Natural killer cell (primary cell): Measurements from ENCODE around the gene ARHGEF37. TPM values are rescaled to one million over a fixed set of nuclear protein-coding genes. Genes with fewer than 3 reads are reported as not detected.
"Not testable (repeated sequence)": the region's sequence is repeated elsewhere in the genome, so short reads cannot be mapped to it uniquely, and the experiment has no call there.

Source experiments
- ATAC-seq, 3 donors: fragments of 150-1000 bp in 2 of 3; fragments of 200-7000 bp in 1 of 3; cut with Tn5 transposase; 1 replicate in 1 of 3; 2 replicates in 2 of 3; pipeline ENCODE4 v1.10.0; 2021; ENCODE audit warnings: mild to moderate bottlenecking in 2 of 3, moderate library complexity in 2 of 3
- DNase-seq, 2 donors: peaks; one replicate each; pipeline versions ENCODE4 v3.0.0 to v3.0.0-alpha.2; 2013 to 2021; ENCODE audit warnings: mixed read lengths in 1 of 2
- H3K27ac ChIP-seq: one replicate; pipeline ENCODE4 v1.5.1; 2013; ENCODE audit warnings: mild to moderate bottlenecking, low read length
- H3K27me3 ChIP-seq: one replicate; pipeline ENCODE4 v1.6.1; 2013; ENCODE audit warnings: low read length; ENCODE audit not compliant: control insufficient read depth, insufficient read depth
- H3K36me3 ChIP-seq: one replicate; pipeline ENCODE4 v1.6.1; 2013; ENCODE audit warnings: low read length; ENCODE audit not compliant: control insufficient read depth, insufficient read depth
- H3K4me1 ChIP-seq: one replicate; pipeline ENCODE4 v1.6.1; 2013; ENCODE audit warnings: low read length; ENCODE audit not compliant: control insufficient read depth, insufficient read depth
- H3K4me3 ChIP-seq: one replicate; pipeline ENCODE4 v1.5.1; 2013; ENCODE audit warnings: low read length
- H3K9me3 ChIP-seq: one replicate; pipeline ENCODE4 v1.6.1; 2013; ENCODE audit warnings: low read length; ENCODE audit not compliant: control insufficient read depth, insufficient read depth
- H3K27ac Mint-ChIP-seq, 2 donors: one replicate each; pipeline ENCODE4 v1.8.0; 2022; ENCODE audit warnings: mild to moderate bottlenecking in 2 of 2, mixed read lengths in 2 of 2, moderate library complexity in 1 of 2
- H3K27me3 Mint-ChIP-seq, 2 donors: one replicate each; pipeline ENCODE4 v1.8.0; 2022; ENCODE audit warnings: low read depth in 2 of 2, mixed read lengths in 2 of 2
- H3K36me3 Mint-ChIP-seq: one replicate; pipeline ENCODE4 v1.8.0; 2022; ENCODE audit warnings: mixed read lengths
- H3K4me1 Mint-ChIP-seq, 2 donors: one replicate each; pipeline ENCODE4 v1.8.0; 2022; ENCODE audit warnings: mixed read lengths in 2 of 2
- H3K4me3 Mint-ChIP-seq: one replicate; pipeline ENCODE4 v1.8.0; 2022; ENCODE audit warnings: mild to moderate bottlenecking, moderate library complexity, mixed read lengths
- H3K9me3 Mint-ChIP-seq, 2 donors: one replicate each; pipeline ENCODE4 v1.8.0; 2022; ENCODE audit warnings: mixed read lengths in 2 of 2
- CTCF ChIP-seq: fragments of 200-600 bp; IDR thresholded peaks from one replicate; pipeline ENCODE4 v1.8.0; 2022; ENCODE audit warnings: antibody characterized with exemption
- WGBS: methylation state at CpG from one replicate; pipeline ENCODE4 v1.1.7; 2013; ENCODE audit warnings: missing lambda C conversion rate; ENCODE audit not compliant: insufficient coverage; 5-methylcytosine and 5-hydroxymethylcytosine counted together
- intact Hi-C: fragments of 100-400 bp; cut with micrococcal nuclease; formaldehyde crosslinking; loops from one replicate; pipeline ENCODE4 v1.14.2; 2022
- total RNA-seq, 4 donors: library from RNA; stranded (reverse); fragments of 120-200 nt in 1 of 4; gene quantifications; one replicate each; pipeline versions ENCODE4 v1.2.3 to v1.2.4, GENCODE V29; 2013 to 2022

Gene ARHGEF37
- total RNA-seq: 1 to 10 TPM in 1 of 3 donors, under 1 TPM in 1, not detected in 1; 0.61 to 2.6 TPM
- total RNA-seq (2013): 0.20 TPM

- Mint-ChIP-seq H3K27ac (no peak within 1 kb of the TSS), H3K4me1 (peaks cover 0 to 5% of the 10 kb centered on the region in 2 donors), H3K9me3 (no peaks in the 10 kb centered on the region), H3K36me3 (no peaks in the 10 kb centered on the region), H3K27me3 (peaks cover 24 to 27% of the 10 kb centered on the region in 2 donors), H3K4me3 (peak within 1 kb of the TSS; percentile 70)
- no peaks in the 10 kb centered on the region for H3K36me3 ChIP-seq
- DNase-seq: peak in 1 of 2 donors; percentile 60
- H3K4me1 ChIP-seq: peaks cover 9% of the 10 kb centered on the region
- intact Hi-C loops: no loop called here
- 3% methylated on average over 56 of the region's 56 CpGs for WGBS
- peak within 1 kb of the TSS; percentile 20 for H3K4me3 ChIP-seq
- H3K27me3 ChIP-seq: peaks cover 7% of the 10 kb centered on the region
- no peaks in the 10 kb centered on the region for H3K9me3 ChIP-seq
- ATAC-seq: peak; percentile 31 to 75 (median 74)
- no peak within 1 kb of the TSS for H3K27ac ChIP-seq
- TF ChIP-seq CTCF: no peak
These were observed at the start of gene ARHGEF37 for GRCh38 chr5:149581192-149581861. Gene ARHGEF37 (plus strand): TSS chr5:149581498. CDS start chr5:149597770, 16,272 bp downstream.

GRCh38 chr5:149532413-149532812 is 48.9 kb upstream of the ARHGEF37 start:
- peaks cover 6% of the 10 kb centered on the region for H3K36me3 ChIP-seq
- Mint-ChIP-seq H3K27ac (peak overlapping the region in 1 of 2 donors; percentile 61), H3K4me1 (peaks cover 61 to 72% of the 10 kb centered on the region in 2 donors), H3K4me3 (no peak overlapping the region), H3K27me3 (no peaks in the 10 kb centered on the region), H3K9me3 (no peaks in the 10 kb centered on the region), H3K36me3 (no peaks in the 10 kb centered on the region)
- no peak overlapping the region for H3K4me3 ChIP-seq
- no peak overlapping the region for H3K27ac ChIP-seq
- intact Hi-C loops: no loop called here
- ATAC-seq (no peak), DNase-seq (no peak)
- no peaks in the 10 kb centered on the region for H3K27me3 ChIP-seq
- 87% methylated on average over 7 of the region's 7 CpGs for WGBS
- TF ChIP-seq CTCF: no peak
- H3K4me1 ChIP-seq: peaks cover 20% of the 10 kb centered on the region
- H3K9me3 ChIP-seq: no peaks in the 10 kb centered on the region

- H3K9me3 Mint-ChIP-seq, H3K27me3 ChIP-seq, H3K4me3 ChIP-seq, DNase-seq, intact Hi-C loops, H3K36me3 ChIP-seq, H3K27me3 Mint-ChIP-seq, H3K27ac ChIP-seq, H3K36me3 Mint-ChIP-seq, H3K4me3 Mint-ChIP-seq, ATAC-seq, H3K9me3 ChIP-seq: not testable (repeated sequence)
- peaks cover 57 to 67% of the 10 kb centered on the region in 2 donors for H3K4me1 Mint-ChIP-seq
- H3K4me1 ChIP-seq: peaks cover 16% of the 10 kb centered on the region
- 81% methylated on average over 6 of the region's 6 CpGs for WGBS
- peak overlapping the region; percentile 6 to 21 for H3K27ac Mint-ChIP-seq
These were observed 45.5 kb upstream of the ARHGEF37 start for GRCh38 chr5:149535787-149536186.

GRCh38 chr5:149537374-149537975 is 43.8 kb upstream of the ARHGEF37 start:
- intact Hi-C loops: no loop called here
- WGBS: no CpG with 5 or more reads among the region's 1 CpG
- no peaks in the 10 kb centered on the region for H3K27me3 Mint-ChIP-seq
- H3K9me3 Mint-ChIP-seq: no peaks in the 10 kb centered on the region
- H3K4me3 Mint-ChIP-seq: peak overlapping the region; percentile 22
- TF ChIP-seq CTCF: no peak
- ATAC-seq (peak in 1 of 3 donors; percentile 48), DNase-seq (no peak)
- H3K4me1 Mint-ChIP-seq: peaks cover 57 to 67% of the 10 kb centered on the region in 2 donors
- Histone ChIP-seq H3K27ac (no peak overlapping the region), H3K4me3 (no peak overlapping the region), H3K9me3 (no peaks in the 10 kb centered on the region), H3K4me1 (peaks cover 17% of the 10 kb centered on the region), H3K27me3 (no peaks in the 10 kb centered on the region), H3K36me3 (peaks cover 6% of the 10 kb centered on the region)
- H3K27ac Mint-ChIP-seq: peak overlapping the region in 1 of 2 donors; percentile 72
- H3K36me3 Mint-ChIP-seq: no peaks in the 10 kb centered on the region
